Left ventricle myocardium inferior (tissue), 1 donor: ENCODE results near the gene EHMT1. TPM values are rescaled to one million over a fixed set of nuclear protein-coding genes. Genes with fewer than 3 reads are reported as not detected.
"Not testable (repeated sequence)": the region's sequence is repeated elsewhere in the genome, so short reads cannot be mapped to it uniquely, and the experiment has no call there.

Experiments used
- DNase-seq: peaks from one replicate; pipeline ENCODE4 v3.0.0-alpha.2; 2020
- H3K27ac ChIP-seq: fragments of 200-600 bp; replicated peaks from 2 replicates; pipeline ENCODE4 v1.8.0; 2021
- H3K27me3 ChIP-seq: fragments of 200-600 bp; 2 replicates; pipeline ENCODE4 v1.8.0; 2021; ENCODE audit warnings: low read depth
- H3K36me3 ChIP-seq: fragments of 200-600 bp; 2 replicates; pipeline ENCODE4 v1.8.0; 2021
- H3K4me1 ChIP-seq: fragments of 200-600 bp; 2 replicates; pipeline ENCODE4 v1.8.0; 2021
- H3K4me3 ChIP-seq: fragments of 200-600 bp; 2 replicates; pipeline ENCODE4 v1.8.0; 2021; ENCODE audit warnings: mild to moderate bottlenecking, moderate library complexity
- H3K9me3 ChIP-seq: fragments of 200-600 bp; replicated peaks from 2 replicates; pipeline ENCODE4 v1.8.0; 2021
- intact Hi-C: fragments of 100-400 bp; cut with micrococcal nuclease; formaldehyde crosslinking; loops from one replicate; pipeline ENCODE4 v1.11.0; 2022
- total RNA-seq: library from RNA; stranded (reverse); fragmentation: NEBNext Ultra II Directional; extraction: Animal tissue kit (Norgen Biotek cat#: 25700); gene quantifications from one replicate; pipeline ENCODE4 v1.2.1, GENCODE V29; 2021
- TF ChIP-seq, protein P1 (sequence below): fragments of 200-600 bp; IDR thresholded peaks from 2 replicates; pipeline ENCODE4 v1.8.0; 2021; ENCODE audit warnings: antibody characterized with exemption, mild to moderate bottlenecking, borderline replicate concordance
- donor health status: DM: no; HTN: yes; CAD: no; lungs with severe emphysema.

Gene EHMT1
- total RNA-seq, 1 donor from 2014 or later, result 31.3 TPM

DNA sequence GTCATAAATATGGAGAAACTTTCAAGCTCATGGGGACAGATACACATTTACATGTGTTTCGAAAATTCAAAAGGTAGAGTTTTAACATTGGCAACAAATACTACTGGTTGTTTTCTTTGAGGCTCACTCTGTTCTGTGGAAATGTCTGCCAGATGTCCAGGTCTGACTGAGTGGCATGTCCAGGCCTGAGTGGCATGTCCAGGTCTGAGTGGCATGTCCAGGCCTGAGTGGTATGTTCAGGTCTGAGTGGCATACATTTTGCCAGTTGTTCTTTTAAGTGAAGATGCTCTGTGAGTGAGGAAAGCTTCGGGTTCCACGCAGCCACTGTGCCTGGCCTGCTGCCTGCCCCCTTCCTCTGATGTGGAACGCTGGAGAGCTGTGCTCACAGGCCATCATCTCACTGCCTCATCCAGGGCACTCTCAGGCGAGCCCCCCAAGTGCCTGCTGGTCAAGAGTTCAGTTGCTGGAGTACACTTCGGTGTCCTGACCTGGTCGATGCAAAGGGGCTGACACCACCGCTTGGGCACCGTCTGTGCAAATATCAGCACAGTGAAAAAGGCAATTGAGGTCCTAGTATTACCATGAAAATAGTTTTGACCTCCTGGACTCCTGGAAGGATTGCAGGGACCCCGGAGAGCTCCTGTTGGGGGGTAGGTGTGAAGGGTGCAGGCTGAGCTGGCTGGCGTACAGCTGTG, 89.9 kb downstream of the EHMT1 start:
- H3K4me1 ChIP-seq, result peaks cover 48% of the 10 kb centered on the region
- intact Hi-C loops, result no loop called here
- H3K27ac ChIP-seq, result no peak overlapping the region
- H3K9me3 ChIP-seq, result no peaks in the 10 kb centered on the region
- H3K4me3 ChIP-seq, result no peak overlapping the region
- peaks cover 23% of the 10 kb centered on the region for H3K36me3 ChIP-seq
- H3K27me3 ChIP-seq, result no peaks in the 10 kb centered on the region
- TF ChIP-seq, protein P1, sequence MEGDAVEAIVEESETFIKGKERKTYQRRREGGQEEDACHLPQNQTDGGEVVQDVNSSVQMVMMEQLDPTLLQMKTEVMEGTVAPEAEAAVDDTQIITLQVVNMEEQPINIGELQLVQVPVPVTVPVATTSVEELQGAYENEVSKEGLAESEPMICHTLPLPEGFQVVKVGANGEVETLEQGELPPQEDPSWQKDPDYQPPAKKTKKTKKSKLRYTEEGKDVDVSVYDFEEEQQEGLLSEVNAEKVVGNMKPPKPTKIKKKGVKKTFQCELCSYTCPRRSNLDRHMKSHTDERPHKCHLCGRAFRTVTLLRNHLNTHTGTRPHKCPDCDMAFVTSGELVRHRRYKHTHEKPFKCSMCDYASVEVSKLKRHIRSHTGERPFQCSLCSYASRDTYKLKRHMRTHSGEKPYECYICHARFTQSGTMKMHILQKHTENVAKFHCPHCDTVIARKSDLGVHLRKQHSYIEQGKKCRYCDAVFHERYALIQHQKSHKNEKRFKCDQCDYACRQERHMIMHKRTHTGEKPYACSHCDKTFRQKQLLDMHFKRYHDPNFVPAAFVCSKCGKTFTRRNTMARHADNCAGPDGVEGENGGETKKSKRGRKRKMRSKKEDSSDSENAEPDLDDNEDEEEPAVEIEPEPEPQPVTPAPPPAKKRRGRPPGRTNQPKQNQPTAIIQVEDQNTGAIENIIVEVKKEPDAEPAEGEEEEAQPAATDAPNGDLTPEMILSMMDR, result no peak
- DNase-seq, result no peak

DNA sequence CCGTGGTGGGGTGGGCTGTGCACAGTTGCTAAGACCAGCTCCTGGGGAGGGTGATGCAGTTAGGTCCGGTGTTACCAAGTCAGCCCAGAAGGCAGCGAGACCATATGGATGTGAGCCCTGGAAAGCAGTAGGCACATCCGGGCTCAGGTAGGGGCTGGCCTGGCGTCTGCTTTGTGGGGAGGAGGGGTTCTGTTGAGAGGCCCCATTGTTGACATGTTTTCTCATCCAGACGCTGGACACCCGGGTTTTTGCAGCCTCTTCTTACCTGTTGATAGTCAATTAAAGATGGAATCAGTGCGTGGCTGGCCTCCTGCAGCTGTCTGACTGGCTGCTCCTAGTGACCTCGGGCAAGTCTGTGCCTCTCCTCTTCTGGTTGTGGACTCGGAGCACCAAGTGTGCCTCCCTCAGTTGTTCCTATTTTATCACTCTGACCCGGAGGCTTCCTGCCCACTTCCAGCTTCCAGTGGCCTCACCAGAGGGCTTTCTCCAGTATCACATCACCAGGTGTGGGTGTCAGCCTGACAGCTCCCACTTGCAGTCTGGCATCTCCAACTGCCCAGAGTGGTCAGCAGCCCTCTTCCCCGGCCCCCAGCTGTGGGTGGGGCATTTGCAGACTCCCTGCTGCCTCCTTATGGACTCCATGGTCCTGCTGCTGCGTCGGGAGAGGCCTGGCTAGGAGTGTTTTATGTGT, 90.8 kb downstream of the EHMT1 start:
- Histone ChIP-seq H3K4me3 (no peak overlapping the region), H3K27ac (no peak overlapping the region), H3K9me3 (no peaks in the 10 kb centered on the region), H3K27me3 (no peaks in the 10 kb centered on the region), H3K36me3 (peaks cover 23% of the 10 kb centered on the region), H3K4me1 (peaks cover 40% of the 10 kb centered on the region)
- TF ChIP-seq, protein P1, result no peak
- intact Hi-C loops, result no loop called here
- DNase-seq, result no peak

DNA sequence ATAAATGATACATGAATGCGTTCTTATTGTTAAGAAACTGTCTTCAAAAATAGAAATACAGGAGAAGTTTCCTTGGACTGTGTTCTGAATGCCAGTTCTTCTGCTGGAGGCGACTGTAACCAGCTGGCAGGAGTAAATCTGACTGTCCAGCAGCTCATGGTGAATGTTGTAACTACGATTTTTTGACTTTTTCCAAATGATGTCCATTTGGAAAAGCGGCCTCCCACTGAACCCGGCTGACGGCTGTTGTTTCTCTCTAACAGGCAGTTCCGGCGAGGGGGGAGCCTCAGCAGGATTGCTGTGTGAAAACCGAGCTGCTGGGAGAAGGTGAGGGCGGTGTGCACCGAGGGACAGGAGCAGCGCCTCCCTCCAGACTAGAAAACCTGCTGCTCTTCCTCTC, 91.9 kb downstream of the EHMT1 start:
- intact Hi-C loops, result no loop called here
- Histone ChIP-seq H3K9me3 (no peaks in the 10 kb centered on the region), H3K27me3 (no peaks in the 10 kb centered on the region), H3K27ac (no peak overlapping the region), H3K36me3 (peaks cover 23% of the 10 kb centered on the region), H3K4me3 (no peak overlapping the region), H3K4me1 (peaks cover 47% of the 10 kb centered on the region)
- DNase-seq, result no peak
- TF ChIP-seq, protein P1, result no peak

DNA sequence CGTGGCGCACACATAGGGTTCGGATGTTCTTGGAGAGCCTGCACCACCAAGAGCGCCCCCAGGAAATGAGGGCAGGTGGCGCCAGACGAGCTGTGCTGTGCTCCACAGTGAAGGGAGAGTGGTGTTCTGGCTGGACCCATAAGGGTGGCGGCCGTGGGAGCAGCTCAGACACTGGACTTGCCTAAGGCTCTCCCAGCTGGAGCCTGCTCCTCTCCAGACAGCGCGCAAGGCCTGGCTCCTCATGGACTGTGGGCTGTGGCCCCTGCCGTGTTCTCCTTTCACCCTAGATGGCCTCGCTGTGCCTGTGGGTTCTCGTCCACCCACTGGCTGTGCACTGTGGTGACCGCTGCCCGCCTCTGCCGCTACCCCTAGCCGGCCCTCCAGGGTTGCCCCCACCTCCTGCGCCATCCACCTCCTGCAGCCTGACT, 92.9 kb downstream of the EHMT1 start:
- no peak overlapping the region for H3K4me3 ChIP-seq
- no peak overlapping the region for H3K27ac ChIP-seq
- TF ChIP-seq, protein P1, result no peak
- H3K9me3 ChIP-seq, result no peaks in the 10 kb centered on the region
- peaks cover 26% of the 10 kb centered on the region for H3K36me3 ChIP-seq
- no peaks in the 10 kb centered on the region for H3K27me3 ChIP-seq
- intact Hi-C loops, result no loop called here
- no peak for DNase-seq
- H3K4me1 ChIP-seq, result peaks cover 40% of the 10 kb centered on the region

DNA sequence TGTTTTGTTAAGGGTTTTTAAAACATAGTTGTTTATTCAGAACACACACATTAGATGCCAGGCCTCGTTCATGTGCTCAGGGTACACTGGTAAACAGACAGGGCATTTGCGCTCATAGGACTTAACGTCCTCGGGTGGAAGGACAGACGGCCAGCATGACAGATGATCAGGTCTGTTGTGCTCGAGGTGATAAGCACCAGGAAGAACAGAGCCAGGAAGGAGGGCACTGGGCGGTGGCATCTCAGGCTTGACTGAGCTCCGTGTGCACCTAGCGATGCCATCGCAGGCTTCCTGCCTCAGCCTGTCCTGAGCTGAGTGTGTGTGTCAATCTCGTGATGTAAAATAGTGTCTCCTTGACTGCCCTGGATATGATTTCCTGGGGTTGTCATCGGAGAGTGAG, 96.5 kb downstream of the EHMT1 start:
- no peak overlapping the region for H3K4me3 ChIP-seq
- intact Hi-C loops, result no loop called here
- H3K4me1 ChIP-seq, result peaks cover 7% of the 10 kb centered on the region
- no peaks in the 10 kb centered on the region for H3K27me3 ChIP-seq
- DNase-seq, result no peak
- peaks cover 7% of the 10 kb centered on the region for H3K9me3 ChIP-seq
- peaks cover 52% of the 10 kb centered on the region for H3K36me3 ChIP-seq
- H3K27ac ChIP-seq, result no peak overlapping the region
- TF ChIP-seq, protein P1, result no peak

DNA sequence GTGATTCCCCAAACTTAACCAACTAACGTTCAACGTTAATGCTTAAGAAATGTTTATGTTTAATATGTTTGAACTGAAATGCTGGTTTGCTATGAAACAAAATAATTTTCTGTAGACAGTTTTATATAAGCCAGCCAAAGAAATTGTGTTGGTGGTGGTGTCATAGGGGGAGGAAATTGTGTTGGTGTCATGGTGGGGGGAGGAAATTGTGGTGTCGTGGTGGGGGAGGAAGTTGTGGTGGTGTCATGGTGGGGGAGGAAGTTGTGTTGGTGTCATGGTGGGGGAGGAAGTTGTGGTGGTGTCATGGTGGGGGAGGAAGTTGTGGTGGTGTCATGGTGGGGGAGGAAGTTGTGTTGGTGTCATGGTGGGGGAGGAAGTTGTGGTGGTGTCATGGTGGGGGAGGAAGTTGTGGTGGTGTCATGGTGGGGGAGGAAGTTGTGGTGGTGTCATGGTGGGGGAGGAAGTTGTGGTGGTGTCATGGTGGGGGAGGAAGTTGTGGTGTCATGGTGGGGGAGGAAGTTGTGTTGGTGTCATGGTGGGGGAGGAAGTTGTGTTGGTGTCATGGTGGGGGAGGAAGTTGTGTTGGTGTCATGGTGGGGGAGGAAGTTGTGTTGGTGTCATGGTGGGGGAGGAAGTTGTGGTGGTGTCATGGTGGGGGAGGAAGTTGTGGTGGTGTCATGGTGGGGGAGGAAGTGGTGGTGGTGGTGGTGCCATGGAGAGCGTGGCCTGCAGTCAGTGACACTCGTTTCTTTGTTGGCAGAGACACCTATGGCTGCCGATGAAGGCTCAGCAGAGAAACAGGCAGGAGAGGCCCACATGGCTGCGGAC, 97.3 kb downstream of the EHMT1 start:
- H3K4me3 ChIP-seq, H3K27ac ChIP-seq, H3K27me3 ChIP-seq, DNase-seq, H3K9me3 ChIP-seq, H3K4me1 ChIP-seq, intact Hi-C loops: not testable (repeated sequence)
- peaks cover 54% of the 10 kb centered on the region for H3K36me3 ChIP-seq
